Measurements from ENCODE around the gene LCMT2. TPM values are rescaled to one million over a fixed set of nuclear protein-coding genes. Genes with fewer than 3 reads are reported as not detected.
A peak's percentile ranks its signal among the peaks of the same experiment; 100 is the strongest.

Gene LCMT2
- total RNA-seq = 8.1 TPM
- long read RNA-seq, full-length matches to known transcripts = 7 of 7 reads
- long read RNA-seq, partial matches to known transcripts = 0 of 7 reads
- long read RNA-seq, other reads (novel, unspliced or antisense) = 0 of 7 reads

- Histone ChIP-seq H3K27me3 (no peaks in the 10 kb centered on the region), H3K27ac (peak within 1 kb of the TSS; percentile 93), H3K36me3 (peaks cover 5% of the 10 kb centered on the region), H3K4me1 (peaks cover 21% of the 10 kb centered on the region), H3K9me3 (no peaks in the 10 kb centered on the region), H3K4me3 (peak within 1 kb of the TSS; percentile 70)
- TF ChIP-seq CTCF (IDR thresholded peaks at IDR 0.05) = no peak
- intact Hi-C loops (cut with DNase I) = no loop called here
- ATAC-seq (peak; percentile 97), DNase-seq (peak; percentile 95)
Measured at GRCh38 chr15:43329960-43330779, at the start of gene LCMT2. LCMT2 (minus strand) TSS chr15:43330573; CDS start chr15:43330489, 84 bp downstream.

GRCh38 chr15:43378601-43379000 lies 48.2 kb upstream of the LCMT2 start:
- no peak for TF ChIP-seq CTCF (IDR thresholded peaks at IDR 0.05)
- Histone ChIP-seq H3K27ac (no peak overlapping the region), H3K27me3 (no peaks in the 10 kb centered on the region), H3K9me3 (no peaks in the 10 kb centered on the region), H3K4me3 (no peak overlapping the region), H3K4me1 (no peaks in the 10 kb centered on the region), H3K36me3 (peaks cover 45% of the 10 kb centered on the region)
- ATAC-seq (no peak), DNase-seq (no peak)
- intact Hi-C loops (cut with DNase I) = no loop called here

- DNase-seq (no peak), ATAC-seq (peak; percentile 67)
- H3K9me3 ChIP-seq = no peaks in the 10 kb centered on the region
- no peaks in the 10 kb centered on the region for H3K27me3 ChIP-seq
- H3K36me3 ChIP-seq = peaks cover 27% of the 10 kb centered on the region
- peaks cover 6% of the 10 kb centered on the region for H3K4me1 ChIP-seq
- no peak overlapping the region for H3K27ac ChIP-seq
- intact Hi-C loops (cut with DNase I) = no loop called here
- no peak overlapping the region for H3K4me3 ChIP-seq
- TF ChIP-seq CTCF (IDR thresholded peaks at IDR 0.05) = peak; percentile 69
Measured at GRCh38 chr15:43376017-43376705, 45.8 kb upstream of the LCMT2 start.

GRCh38 chr15:43370975-43371974 lies 40.9 kb upstream of the LCMT2 start, which contains the start of the genes TUBGCP4 and ZSCAN29:
TUBGCP4 (plus strand) TSS chr15:43371101; CDS start chr15:43371355, 254 bp downstream.
ZSCAN29 (minus strand) TSS chr15:43371043; CDS start chr15:43369913, 1,130 bp downstream.
- intact Hi-C loops (cut with DNase I) = no loop called here
- Histone ChIP-seq H3K4me1 (peaks cover 23% of the 10 kb centered on the region), H3K27ac (peak within 1 kb of the TSS; percentile 82), H3K9me3 (no peaks in the 10 kb centered on the region), H3K27me3 (no peaks in the 10 kb centered on the region), H3K36me3 (peaks cover 2% of the 10 kb centered on the region), H3K4me3 (peak within 1 kb of the TSS; percentile 96)
- peak; percentile 45 for TF ChIP-seq CTCF (IDR thresholded peaks at IDR 0.05)
- ATAC-seq (peak; percentile 96), DNase-seq (peak; percentile 94)
